Adipocyte (in vitro differentiated cells): Measurements from ENCODE around the gene KCNJ9.
"Not testable (repeated sequence)": the region's sequence is repeated elsewhere in the genome, so short reads cannot be mapped to it uniquely, and the experiment has no call there.

ENCODE experiments used
- DNase-seq: peaks from one replicate; pipeline ENCODE4 v3.0.0-alpha.2; 2015; ENCODE audit warnings: low read depth
- H3K27me3 ChIP-seq: replicated peaks from 2 replicates; pipeline ENCODE4 v1.7.0; 2013; ENCODE audit warnings: mild to moderate bottlenecking, low read length, moderate library complexity; ENCODE audit not compliant: control insufficient read depth, insufficient read depth
- H3K36me3 ChIP-seq: 2 replicates; pipeline ENCODE4 v1.7.0; 2013; ENCODE audit warnings: low read length, mild to moderate bottlenecking, moderate library complexity; ENCODE audit not compliant: control insufficient read depth, insufficient read depth, severe bottlenecking
- H3K4me1 ChIP-seq: 2 replicates; pipeline ENCODE4 v1.7.0; 2013; ENCODE audit warnings: mild to moderate bottlenecking, low read length, moderate library complexity; ENCODE audit not compliant: control insufficient read depth, insufficient read depth
- H3K4me3 ChIP-seq: 2 replicates; pipeline ENCODE4 v1.7.0; 2013; ENCODE audit warnings: mild to moderate bottlenecking, low read length, moderate library complexity
- H3K9ac ChIP-seq: 2 replicates; pipeline ENCODE4 v1.7.0; 2013; ENCODE audit warnings: mild to moderate bottlenecking, low read length, moderate library complexity
- H3K9me3 ChIP-seq: 2 replicates; pipeline ENCODE4 v1.7.0; 2013; ENCODE audit warnings: mild to moderate bottlenecking, low read length, moderate library complexity; ENCODE audit not compliant: control insufficient read depth

The KCNJ9 gene

DNA sequence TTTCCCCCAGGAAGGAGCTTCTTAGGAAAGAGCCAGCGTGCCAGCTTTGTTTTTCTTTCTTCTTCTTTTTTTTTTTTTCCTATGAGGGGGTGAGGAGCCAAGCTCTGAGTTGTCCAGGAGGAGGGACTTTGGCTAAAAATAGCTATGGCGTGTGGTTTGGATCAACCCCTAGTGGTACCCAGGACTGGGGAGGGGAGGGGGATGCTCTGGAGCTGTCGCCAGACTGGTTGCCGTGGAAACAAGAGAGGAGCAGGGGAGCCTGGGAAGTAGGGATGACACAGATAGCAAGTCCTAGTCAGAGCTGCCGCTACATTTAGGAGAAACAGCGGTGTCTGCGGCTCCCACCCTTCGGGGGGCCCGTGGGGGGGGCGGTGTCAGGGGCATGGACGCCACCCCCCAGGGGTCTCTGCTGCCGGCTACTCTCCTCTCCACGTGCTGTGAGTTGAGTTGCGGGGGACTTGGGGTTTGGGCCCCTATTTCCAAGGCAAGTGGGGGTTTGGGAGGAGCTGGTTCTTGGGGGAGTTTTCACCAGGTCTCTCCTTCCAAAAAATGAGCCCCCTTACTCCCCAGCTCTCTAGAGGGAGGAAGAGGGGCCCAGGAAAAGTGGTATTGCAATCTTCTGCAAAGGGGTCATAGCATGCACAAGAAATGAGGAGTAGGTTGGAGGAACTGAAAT lies at the start of gene KCNJ9:
KCNJ9 (plus strand) TSS at position 278 of the 676 bp plus-strand sequence. CDS start 2,493 bp downstream, outside the sequence.
- Histone ChIP-seq H3K9me3 (no peaks in the 10 kb centered on the region), H3K4me1 (no peaks in the 10 kb centered on the region), H3K9ac (no peak within 1 kb of the TSS), H3K36me3 (no peaks in the 10 kb centered on the region), H3K4me3 (no peak within 1 kb of the TSS), H3K27me3 (peaks cover 63% of the 10 kb centered on the region)
- peak; percentile 34 for DNase-seq

- no peaks in the 10 kb centered on the region for H3K36me3 ChIP-seq
- peak; percentile 40 for DNase-seq
Observed at GRCh38 chr1:160032165-160032820, 49.0 kb upstream of the KCNJ9 start.

DNA sequence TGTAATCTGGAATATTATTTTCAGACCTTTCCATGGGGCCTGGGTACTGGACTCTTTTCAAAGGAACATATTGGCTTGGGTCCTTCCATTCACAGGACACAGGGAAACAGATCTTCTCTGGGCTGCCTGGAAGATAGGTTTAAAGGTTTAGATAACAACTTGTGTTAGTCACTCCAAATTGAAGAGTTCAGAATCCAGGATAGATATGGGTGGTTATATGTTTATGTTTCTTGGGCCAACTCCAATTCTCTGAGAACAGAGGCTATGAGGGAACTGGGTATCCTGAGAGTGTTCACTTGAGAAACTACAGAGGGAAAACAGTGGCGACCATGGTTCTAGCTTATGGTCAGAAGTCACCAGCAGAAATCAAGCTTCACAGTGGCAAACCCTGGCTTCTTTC lies 40.9 kb upstream of the KCNJ9 start:
- H3K9ac ChIP-seq = no peak overlapping the region
- no peak overlapping the region for H3K4me3 ChIP-seq
- no peak for DNase-seq
- H3K4me1 ChIP-seq = no peaks in the 10 kb centered on the region
- no peaks in the 10 kb centered on the region for H3K9me3 ChIP-seq
- H3K36me3 ChIP-seq = no peaks in the 10 kb centered on the region
- peaks cover 10% of the 10 kb centered on the region for H3K27me3 ChIP-seq

More at GRCh38 chr1:160032165-160032820, 49.0 kb upstream of the KCNJ9 start:
- peak overlapping the region; percentile 90 for H3K9ac ChIP-seq
- no peaks in the 10 kb centered on the region for H3K27me3 ChIP-seq
- peak overlapping the region; percentile 100 for H3K4me3 ChIP-seq
- H3K4me1 ChIP-seq = peaks cover 14% of the 10 kb centered on the region
- no peaks in the 10 kb centered on the region for H3K9me3 ChIP-seq

GRCh38 chr1:160043543-160043942 lies 37.8 kb upstream of the KCNJ9 start:
- Histone ChIP-seq H3K4me3 (no peak overlapping the region), H3K9me3 (no peaks in the 10 kb centered on the region), H3K36me3 (no peaks in the 10 kb centered on the region), H3K4me1 (peaks cover 6% of the 10 kb centered on the region), H3K27me3 (peaks cover 16% of the 10 kb centered on the region), H3K9ac (no peak overlapping the region)
- no peak for DNase-seq

- H3K9ac ChIP-seq = no peak overlapping the region
- H3K4me1 ChIP-seq = peaks cover 6% of the 10 kb centered on the region
- no peaks in the 10 kb centered on the region for H3K36me3 ChIP-seq
- peaks cover 16% of the 10 kb centered on the region for H3K27me3 ChIP-seq
- H3K4me3 ChIP-seq = no peak overlapping the region
- no peak for DNase-seq
- H3K9me3 ChIP-seq = no peaks in the 10 kb centered on the region
Observed at GRCh38 chr1:160045653-160046052, 35.7 kb upstream of the KCNJ9 start.

DNA sequence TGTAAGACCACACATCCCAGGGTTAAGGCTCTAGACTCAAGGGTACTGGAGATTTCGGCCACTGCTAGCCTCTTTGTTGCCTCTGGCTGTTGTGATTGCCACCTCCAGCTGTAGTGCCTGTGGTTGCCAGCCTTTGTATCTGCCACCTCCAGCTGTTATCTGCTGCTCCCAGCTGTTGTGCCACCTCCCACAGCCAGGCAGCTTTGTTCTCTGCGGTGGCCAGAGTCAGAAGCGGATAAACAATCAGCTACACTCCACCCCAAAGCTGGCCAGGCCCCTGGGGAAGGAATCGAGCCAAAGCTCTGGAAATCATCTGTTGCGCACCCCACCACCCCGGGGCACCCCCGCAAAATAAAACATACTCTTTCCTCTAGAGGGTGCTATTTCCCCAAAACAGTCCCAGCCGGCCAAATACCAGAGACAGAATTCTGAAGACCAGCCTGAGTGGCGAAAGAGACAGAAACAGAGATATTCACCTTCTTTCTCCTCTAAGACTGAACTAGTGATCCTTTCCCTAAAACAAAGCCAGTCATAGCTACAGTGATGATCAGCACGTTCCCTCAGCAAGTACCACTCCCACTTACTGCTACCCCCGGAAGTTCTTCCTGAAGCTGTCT lies 34.7 kb upstream of the KCNJ9 start:
- peak overlapping the region; percentile 36 for H3K9ac ChIP-seq
- peak; percentile 78 for DNase-seq
- H3K4me3 ChIP-seq = no peak overlapping the region
- H3K27me3 ChIP-seq = peaks cover 19% of the 10 kb centered on the region
- H3K4me1 ChIP-seq = peaks cover 6% of the 10 kb centered on the region
- no peaks in the 10 kb centered on the region for H3K9me3 ChIP-seq
- no peaks in the 10 kb centered on the region for H3K36me3 ChIP-seq

GRCh38 chr1:160047111-160047991 lies 34.0 kb upstream of the KCNJ9 start:
- DNase-seq = no peak
- peak overlapping the region; percentile 36 for H3K9ac ChIP-seq
- peaks cover 26% of the 10 kb centered on the region for H3K27me3 ChIP-seq
- no peak overlapping the region for H3K4me3 ChIP-seq
- H3K36me3 ChIP-seq = no peaks in the 10 kb centered on the region
- no peaks in the 10 kb centered on the region for H3K9me3 ChIP-seq
- peaks cover 6% of the 10 kb centered on the region for H3K4me1 ChIP-seq

DNA sequence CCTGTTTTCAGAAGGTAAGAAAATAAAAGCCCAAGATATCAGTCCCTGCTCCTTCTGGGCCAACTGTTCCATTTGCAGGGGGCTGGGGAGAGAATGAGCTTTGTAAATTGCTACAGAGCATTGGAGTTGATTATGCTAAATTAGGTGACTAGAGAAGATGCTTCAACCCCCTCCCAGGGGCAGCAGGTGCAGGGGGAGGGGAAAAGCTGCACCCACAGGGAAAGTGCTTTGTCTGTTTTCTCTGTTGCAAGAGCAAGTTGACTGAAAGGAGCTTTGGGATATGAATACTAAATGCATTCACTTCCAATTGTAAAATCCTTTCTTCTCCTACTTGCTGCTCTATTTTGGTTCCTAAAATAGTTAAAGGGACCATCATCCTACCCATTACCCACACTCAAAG lies 33.0 kb upstream of the KCNJ9 start:
- Histone ChIP-seq H3K4me1 (peaks cover 6% of the 10 kb centered on the region), H3K36me3 (no peaks in the 10 kb centered on the region), H3K9me3 (no peaks in the 10 kb centered on the region), H3K4me3 (no peak overlapping the region), H3K9ac (no peak overlapping the region), H3K27me3 (peaks cover 34% of the 10 kb centered on the region)
- no peak for DNase-seq

- Histone ChIP-seq H3K9ac (no peak overlapping the region), H3K36me3 (no peaks in the 10 kb centered on the region), H3K9me3 (no peaks in the 10 kb centered on the region), H3K4me1 (peaks cover 6% of the 10 kb centered on the region), H3K27me3 (peaks cover 41% of the 10 kb centered on the region), H3K4me3 (no peak overlapping the region)
- DNase-seq = no peak
Observed at GRCh38 chr1:160049101-160049500, 32.2 kb upstream of the KCNJ9 start.

DNA sequence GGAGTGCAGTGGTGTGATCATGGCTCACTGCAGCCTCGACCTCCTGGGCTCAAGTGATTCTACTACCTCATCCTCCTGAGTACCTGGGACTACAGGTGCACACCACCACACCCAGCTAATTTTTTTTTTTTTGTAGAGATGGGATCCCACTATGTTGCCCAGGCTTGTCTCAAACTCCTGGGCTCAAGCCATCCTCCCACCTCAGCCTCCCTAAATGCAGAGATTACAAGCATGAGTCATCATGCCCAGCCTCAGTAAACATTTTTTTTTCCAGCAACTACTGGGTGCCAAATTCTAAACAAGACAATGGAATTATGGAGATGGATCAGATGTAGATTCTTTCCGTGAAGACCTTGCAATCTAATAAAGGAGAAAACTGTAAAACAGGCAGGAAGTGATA lies 31.2 kb upstream of the KCNJ9 start:
- H3K9ac ChIP-seq, H3K9me3 ChIP-seq, H3K36me3 ChIP-seq, H3K4me3 ChIP-seq, DNase-seq, H3K4me1 ChIP-seq: not testable (repeated sequence)
- peaks cover 39% of the 10 kb centered on the region for H3K27me3 ChIP-seq

DNA sequence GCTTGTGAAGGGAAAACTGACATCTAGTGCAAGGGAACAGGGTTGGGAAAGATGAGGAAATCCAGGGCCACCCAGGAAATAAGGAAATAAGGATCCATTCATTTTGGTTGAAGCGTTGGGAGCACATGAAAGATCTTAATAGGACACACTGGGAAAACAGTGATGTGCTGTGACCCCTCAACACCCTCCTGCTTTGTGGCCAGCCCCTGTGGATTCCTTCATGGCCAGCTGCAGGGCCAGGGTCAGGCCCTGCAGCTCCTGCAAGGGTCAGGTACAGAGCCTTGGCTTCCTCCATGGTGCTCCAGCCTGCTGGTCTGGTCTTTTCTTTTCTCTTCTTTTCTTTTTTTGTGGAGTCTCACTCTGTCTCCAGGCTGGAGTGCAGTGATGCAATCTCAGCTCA lies 30.7 kb upstream of the KCNJ9 start:
- peaks cover 6% of the 10 kb centered on the region for H3K4me1 ChIP-seq
- no peaks in the 10 kb centered on the region for H3K36me3 ChIP-seq
- H3K4me3 ChIP-seq = no peak overlapping the region
- no peak for DNase-seq
- no peak overlapping the region for H3K9ac ChIP-seq
- peaks cover 37% of the 10 kb centered on the region for H3K27me3 ChIP-seq
- no peaks in the 10 kb centered on the region for H3K9me3 ChIP-seq
